Measurements from ENCODE around the gene ARID1B.

- TF ChIP-seq CTCF (tag by site-specific recombination; IDR thresholded peaks at IDR 0.05) = no peak
- no peak for TF ChIP-seq ZSCAN4 (tag by site-specific recombination; IDR thresholded peaks at IDR 0.05)
- TF ChIP-seq ZNF677 (tag by site-specific recombination; IDR thresholded peaks at IDR 0.05) = no peak
- no peak for TF ChIP-seq REST (tag by site-specific recombination; IDR thresholded peaks at IDR 0.05)
- no peak for TF ChIP-seq SP3 (tag by site-specific recombination; IDR thresholded peaks at IDR 0.05)
- TF ChIP-seq YY1 (tag by site-specific recombination; IDR thresholded peaks at IDR 0.05) = no peak
- TF ChIP-seq KLF16 (tag by site-specific recombination; IDR thresholded peaks at IDR 0.05) = no peak
- no peak for TF ChIP-seq ZNF335 (tag by site-specific recombination; conservative IDR thresholded peaks at IDR 0.05)
- TF ChIP-seq ZBTB21 (tag by site-specific recombination; IDR thresholded peaks at IDR 0.05) = no peak
- no peak for TF ChIP-seq ZNF391 (tag by site-specific recombination; IDR thresholded peaks at IDR 0.05; ENCODE audit: borderline replicate concordance, low read depth)
- no peak for TF ChIP-seq ZNF48 (tag by site-specific recombination; IDR thresholded peaks at IDR 0.05)
- no peak for TF ChIP-seq PBX3 (CRISPR knock-in tag; IDR thresholded peaks at IDR 0.05)
- no peak for TF ChIP-seq ZBTB7A (tag by site-specific recombination; IDR thresholded peaks at IDR 0.05; ENCODE audit: low read depth)
Measured at GRCh38 chr6:157104803-157105202, 327.6 kb downstream of the ARID1B start.

All from HEK293 (cell line).